Measurements from ENCODE around the gene ZNF26. TPM values are rescaled to one million over a fixed set of nuclear protein-coding genes. Genes with fewer than 3 reads are reported as not detected.

ZNF26 gene
- total and polyA plus RNA-seq, 4 experiments from 2014 or later = 13.7 to 28.2 (median 20.7) TPM

DNA sequence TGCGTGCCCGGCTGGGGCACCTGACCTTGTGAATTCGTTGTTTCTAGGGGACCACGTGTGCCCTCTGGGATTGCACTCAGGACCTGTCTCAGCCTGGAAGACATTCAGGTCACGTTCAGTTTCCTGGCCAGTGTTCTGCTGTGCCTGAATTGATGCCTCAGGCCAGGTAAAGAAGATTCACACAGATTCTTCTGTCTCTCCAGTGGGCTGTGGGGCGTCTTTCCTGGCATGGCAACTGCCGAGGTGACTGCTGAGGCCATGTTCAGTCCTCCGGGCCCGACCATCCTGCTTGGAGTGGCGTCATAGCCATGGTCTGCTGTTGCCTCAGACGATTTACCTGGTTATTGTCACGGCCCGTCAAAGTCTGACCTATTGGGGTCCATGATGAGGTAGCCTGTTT lies 43.6 kb upstream of the ZNF26 start:
- intact Hi-C loops (cut with micrococcal nuclease) = no loop called here
- no peaks in the 10 kb centered on the region for H3K27me3 ChIP-seq (ENCODE audit: insufficient read depth, low read length)

DNA sequence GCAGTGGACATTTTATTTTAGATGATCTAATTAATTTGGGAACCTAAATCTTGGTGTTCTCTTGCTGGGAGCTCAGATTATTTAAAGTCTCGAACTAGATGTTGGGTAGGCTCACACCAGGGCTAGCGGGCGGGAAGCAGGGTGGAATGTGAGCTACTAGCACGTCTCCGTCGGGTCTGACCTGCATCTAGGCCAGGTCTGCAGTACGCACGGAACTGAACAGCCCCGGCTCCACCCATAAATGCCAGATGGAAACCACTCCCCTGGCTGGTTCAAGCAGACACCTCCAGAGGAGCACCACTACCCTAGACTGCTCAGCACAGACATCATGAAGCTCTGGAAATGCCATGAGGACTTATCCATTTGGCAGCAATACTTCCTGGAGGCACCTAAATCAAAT lies 40.4 kb upstream of the ZNF26 start:
- intact Hi-C loops (cut with micrococcal nuclease) = no loop called here
- peaks cover 3 to 29% of the 10 kb centered on the region in 2 donors for H3K9me3 ChIP-seq (ENCODE audit: control insufficient read depth in 1 of 2, low read length in 2 of 2)
- no peaks in the 10 kb centered on the region for H3K27me3 ChIP-seq (ENCODE audit: insufficient read depth, low read length)
- no peaks in the 10 kb centered on the region for H3K4me1 ChIP-seq (ENCODE audit: insufficient read depth, low read length)
- peaks cover 0 to 68% (median 48%) of the 10 kb centered on the region in 8 donors for H3K9me3 Mint-ChIP-seq
- ChIA-PET POLR2A (ENCODE audit: partially characterized antibody) (no interaction called here), CTCF (ENCODE audit: partially characterized antibody) (no interaction called here)
- H3K4me3 Mint-ChIP-seq = no peak overlapping the region
- peaks cover 17% of the 10 kb centered on the region for H3K36me3 ChIP-seq (ENCODE audit: insufficient read depth, low read length)
- H3K27ac ChIP-seq (ENCODE audit: low read depth, low read length) = no peak overlapping the region
- H3K4me1 Mint-ChIP-seq = peaks cover 0 to 1% (median 0%) of the 10 kb centered on the region in 4 donors
- no peak overlapping the region for H3K27ac Mint-ChIP-seq
- H3K4me3 ChIP-seq (ENCODE audit: low read length in 2 of 2) = no peak overlapping the region
- no peaks in the 10 kb centered on the region for H3K27me3 Mint-ChIP-seq
- peaks cover 57 to 79% of the 10 kb centered on the region in 2 donors for H3K36me3 Mint-ChIP-seq
- DNase-seq = no peak

More for the DNA sequence above, 43.6 kb upstream of the ZNF26 start:
- Mint-ChIP-seq H3K4me3 (no peak overlapping the region), H3K36me3 (peaks cover 42 to 63% of the 10 kb centered on the region in 2 donors), H3K9me3 (peaks cover 0 to 65% (median 43%) of the 10 kb centered on the region in 8 donors), H3K27ac (no peak overlapping the region), H3K27me3 (no peaks in the 10 kb centered on the region), H3K4me1 (peaks cover 0 to 1% (median 0%) of the 10 kb centered on the region in 4 donors)
- POLR2A ChIA-PET (ENCODE audit: partially characterized antibody) = no interaction called here
- no peaks in the 10 kb centered on the region for H3K4me1 ChIP-seq (ENCODE audit: insufficient read depth, low read length)
- H3K4me3 ChIP-seq (ENCODE audit: low read length in 2 of 2) = no peak overlapping the region
- no peak for DNase-seq
- H3K36me3 ChIP-seq (ENCODE audit: insufficient read depth, low read length) = peaks cover 17% of the 10 kb centered on the region
- peaks cover 0 to 17% of the 10 kb centered on the region in 2 donors for H3K9me3 ChIP-seq (ENCODE audit: control insufficient read depth in 1 of 2, low read length in 2 of 2)
- no peak overlapping the region for H3K27ac ChIP-seq (ENCODE audit: low read depth, low read length)
- CTCF ChIA-PET (ENCODE audit: partially characterized antibody) = no interaction called here

DNA sequence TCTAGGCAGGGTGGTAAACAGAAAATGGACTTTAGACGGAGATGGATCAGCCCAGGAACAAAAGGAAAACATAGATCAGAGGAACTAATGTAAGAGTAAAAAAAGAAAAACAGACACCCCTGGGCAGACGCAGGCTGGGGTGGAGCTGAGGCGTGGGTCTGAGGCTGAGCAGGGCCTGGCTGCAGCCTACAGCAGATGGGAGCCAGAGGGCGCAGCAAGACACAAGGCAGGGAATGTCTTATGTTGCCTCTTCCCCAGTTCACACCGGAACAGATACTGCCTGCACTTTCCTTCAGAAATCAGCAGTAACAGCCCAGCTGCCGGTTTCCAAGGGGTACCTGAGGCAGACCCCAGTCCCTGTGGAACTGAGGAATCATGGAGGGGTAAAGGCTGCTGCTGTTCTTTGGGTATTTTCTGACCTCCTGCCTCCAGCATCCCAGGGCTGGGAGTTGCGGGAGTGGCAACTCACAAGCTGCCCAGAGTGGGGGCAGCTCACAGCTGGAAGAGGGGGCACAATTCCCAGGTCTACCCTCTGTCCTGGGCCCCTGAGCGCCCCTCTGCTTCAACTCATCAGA lies 39.8 kb upstream of the ZNF26 start:
- peaks cover 0 to 63% (median 42%) of the 10 kb centered on the region in 8 donors for H3K9me3 Mint-ChIP-seq
- no peaks in the 10 kb centered on the region for H3K27me3 ChIP-seq (ENCODE audit: insufficient read depth, low read length)
- peaks cover 3 to 28% of the 10 kb centered on the region in 2 donors for H3K9me3 ChIP-seq (ENCODE audit: control insufficient read depth in 1 of 2, low read length in 2 of 2)

DNA sequence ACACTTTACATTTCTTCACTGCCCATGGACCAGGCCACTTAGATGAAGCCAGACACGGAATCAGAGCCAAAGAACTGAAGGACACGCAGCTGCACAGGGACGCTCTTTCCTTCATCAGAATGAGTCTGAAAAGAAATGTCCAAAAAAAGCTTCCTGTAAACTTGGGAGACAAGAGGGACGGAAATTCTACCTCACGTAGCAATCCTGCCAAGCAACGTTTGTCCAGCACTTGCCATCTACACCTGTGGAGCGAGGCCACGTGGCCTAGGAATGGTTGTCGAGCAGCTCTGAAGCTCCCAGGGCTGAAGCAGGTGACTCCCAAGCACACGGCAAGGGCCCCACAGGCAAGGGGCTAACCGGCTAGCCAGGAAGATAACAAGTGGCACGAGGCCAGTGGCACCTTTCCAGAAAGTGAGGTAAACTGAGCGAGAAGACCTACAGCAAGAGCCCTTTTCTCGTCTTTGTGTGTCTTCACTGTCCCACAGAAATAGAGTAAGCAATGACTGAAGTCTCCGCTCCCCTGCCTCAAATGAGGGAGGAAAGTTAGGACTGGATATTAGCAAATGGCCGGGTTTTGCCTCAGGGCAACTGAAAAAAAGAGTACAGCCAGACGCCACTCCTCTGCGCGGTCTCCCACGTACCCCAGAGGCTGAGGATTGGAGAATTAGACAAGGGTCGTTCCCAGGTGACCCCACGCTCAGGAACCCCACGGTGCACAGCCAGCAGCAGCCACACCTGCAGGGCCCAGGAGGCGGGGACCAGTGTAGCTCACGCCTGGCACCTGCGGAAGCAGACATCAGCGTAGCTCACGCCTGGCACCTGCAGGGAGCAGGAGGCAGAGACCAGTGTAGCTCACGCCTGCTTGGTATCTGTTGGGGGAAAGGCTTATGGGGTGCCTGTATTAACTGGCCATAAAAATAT lies 37.8 kb upstream of the ZNF26 start:
- intact Hi-C loops (cut with micrococcal nuclease) = no loop called here
- DNase-seq = no peak
- peaks cover 0 to 6% (median 3%) of the 10 kb centered on the region in 4 donors for H3K4me1 Mint-ChIP-seq
- ChIA-PET POLR2A (ENCODE audit: partially characterized antibody) (no interaction called here), CTCF (ENCODE audit: partially characterized antibody) (no interaction called here)
- peaks cover 42 to 65% of the 10 kb centered on the region in 2 donors for H3K36me3 Mint-ChIP-seq
- H3K9me3 Mint-ChIP-seq = peaks cover 0 to 50% (median 32%) of the 10 kb centered on the region in 8 donors
- Histone ChIP-seq H3K4me3 (ENCODE audit: low read length in 2 of 2) (no peak overlapping the region), H3K36me3 (ENCODE audit: insufficient read depth, low read length) (peaks cover 14% of the 10 kb centered on the region), H3K4me1 (ENCODE audit: insufficient read depth, low read length) (no peaks in the 10 kb centered on the region), H3K9me3 (ENCODE audit: control insufficient read depth in 1 of 2, low read length in 2 of 2) (peaks cover 3 to 21% of the 10 kb centered on the region in 2 donors), H3K27ac (ENCODE audit: low read depth, low read length) (no peak overlapping the region), H3K27me3 (ENCODE audit: insufficient read depth, low read length) (no peaks in the 10 kb centered on the region)
- H3K27me3 Mint-ChIP-seq = no peaks in the 10 kb centered on the region
- H3K4me3 Mint-ChIP-seq = no peak overlapping the region
- H3K27ac Mint-ChIP-seq = no peak overlapping the region

More for the DNA sequence above, 39.8 kb upstream of the ZNF26 start:
- no peak for DNase-seq
- peaks cover 52 to 74% of the 10 kb centered on the region in 2 donors for H3K36me3 Mint-ChIP-seq
- CTCF ChIA-PET (ENCODE audit: partially characterized antibody) = no interaction called here
- no peak overlapping the region for H3K4me3 Mint-ChIP-seq
- intact Hi-C loops (cut with micrococcal nuclease) = no loop called here
- Histone ChIP-seq H3K27ac (ENCODE audit: low read depth, low read length) (no peak overlapping the region), H3K36me3 (ENCODE audit: insufficient read depth, low read length) (peaks cover 17% of the 10 kb centered on the region), H3K4me1 (ENCODE audit: insufficient read depth, low read length) (no peaks in the 10 kb centered on the region), H3K4me3 (ENCODE audit: low read length in 2 of 2) (no peak overlapping the region)
- H3K27me3 Mint-ChIP-seq = no peaks in the 10 kb centered on the region
- peaks cover 0 to 1% (median 0%) of the 10 kb centered on the region in 4 donors for H3K4me1 Mint-ChIP-seq
- H3K27ac Mint-ChIP-seq = no peak overlapping the region
- POLR2A ChIA-PET (ENCODE audit: partially characterized antibody) = no interaction called here

DNA sequence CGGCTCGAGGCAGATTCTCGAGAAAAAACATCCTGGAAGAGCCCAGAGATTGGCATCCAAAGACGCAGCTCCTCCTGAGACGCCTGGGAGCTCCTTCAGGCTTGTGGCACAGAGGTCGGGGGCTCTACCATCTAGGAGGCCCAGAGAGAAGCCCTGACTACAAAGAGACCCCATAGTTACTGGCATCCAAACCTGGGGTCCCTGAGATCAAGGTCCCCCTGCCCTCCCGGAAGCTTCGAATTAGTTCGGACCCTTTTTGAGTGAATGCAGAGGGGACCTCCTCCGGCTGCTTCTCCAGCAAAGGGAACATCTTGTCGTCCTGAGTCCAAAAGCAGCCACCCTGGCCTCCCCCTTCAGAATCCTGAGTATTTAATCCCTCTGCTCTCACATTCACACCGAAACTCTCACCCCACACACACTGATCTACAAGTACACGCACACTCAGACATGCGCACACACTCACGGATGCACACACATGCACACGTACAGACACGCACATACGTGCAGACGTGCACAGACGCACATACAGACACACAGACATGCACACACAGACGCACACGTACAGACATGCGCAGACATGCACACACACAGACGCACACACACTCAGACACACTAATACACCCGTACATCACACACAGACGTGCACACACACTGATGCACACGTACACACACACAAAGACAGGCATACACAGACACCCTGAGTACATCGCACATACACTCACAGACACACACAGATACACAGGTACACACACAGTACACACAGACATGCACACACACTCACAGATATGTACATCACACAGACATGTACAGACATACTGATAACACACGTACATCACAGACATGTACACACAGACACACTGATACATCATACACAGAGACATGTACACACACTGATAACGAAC lies 36.0 kb upstream of the ZNF26 start:
- peaks cover 36 to 48% of the 10 kb centered on the region in 2 donors for H3K36me3 Mint-ChIP-seq
- H3K36me3 ChIP-seq (ENCODE audit: insufficient read depth, low read length) = no peaks in the 10 kb centered on the region
- H3K4me1 ChIP-seq (ENCODE audit: insufficient read depth, low read length) = peaks cover 8% of the 10 kb centered on the region
- no peaks in the 10 kb centered on the region for H3K27me3 ChIP-seq (ENCODE audit: insufficient read depth, low read length)
- no peak overlapping the region for H3K4me3 Mint-ChIP-seq
- H3K9me3 Mint-ChIP-seq = peaks cover 0 to 37% (median 27%) of the 10 kb centered on the region in 8 donors
- H3K27ac Mint-ChIP-seq = no peak overlapping the region
- H3K4me1 Mint-ChIP-seq = peaks cover 11 to 21% (median 15%) of the 10 kb centered on the region in 4 donors
- no peak overlapping the region for H3K27ac ChIP-seq (ENCODE audit: low read depth, low read length)
- ChIA-PET POLR2A (ENCODE audit: partially characterized antibody) (no interaction called here), CTCF (ENCODE audit: partially characterized antibody) (no interaction called here)
- no peak for DNase-seq
- peaks cover 3 to 21% of the 10 kb centered on the region in 2 donors for H3K9me3 ChIP-seq (ENCODE audit: control insufficient read depth in 1 of 2, low read length in 2 of 2)
- no peak overlapping the region for H3K4me3 ChIP-seq (ENCODE audit: low read length in 2 of 2)
- H3K27me3 Mint-ChIP-seq = no peaks in the 10 kb centered on the region
- intact Hi-C loops (cut with micrococcal nuclease) = no loop called here

DNA sequence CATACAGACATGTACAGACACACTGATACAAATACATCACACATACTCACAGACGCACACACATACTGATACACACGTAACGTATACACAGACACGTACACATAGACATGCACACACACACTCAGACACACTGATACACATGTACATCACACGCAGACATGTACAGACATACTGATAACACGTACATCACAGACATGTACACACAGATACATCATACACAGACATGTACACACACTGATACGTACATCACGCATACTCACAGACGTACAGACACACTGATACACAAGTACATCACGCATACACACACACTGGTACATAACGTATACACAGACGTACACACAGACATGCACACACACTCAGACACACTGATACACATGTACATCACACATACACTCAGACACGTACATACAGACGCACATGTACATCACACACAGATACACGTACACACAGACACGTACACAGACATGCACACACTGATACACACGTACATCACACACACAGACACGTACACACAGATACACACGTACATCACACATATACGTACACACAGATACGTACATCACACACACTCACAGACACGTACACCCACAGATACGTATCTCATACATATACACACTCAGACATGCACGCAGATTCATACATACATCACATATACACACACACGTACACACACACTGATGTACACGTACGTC lies 35.2 kb upstream of the ZNF26 start:
- H3K9me3 Mint-ChIP-seq = peaks cover 0 to 31% (median 22%) of the 10 kb centered on the region in 8 donors
- H3K36me3 Mint-ChIP-seq = peaks cover 32 to 40% of the 10 kb centered on the region in 2 donors
- peaks cover 13% of the 10 kb centered on the region for H3K4me1 ChIP-seq (ENCODE audit: insufficient read depth, low read length)
- H3K27ac ChIP-seq (ENCODE audit: low read depth, low read length) = no peak overlapping the region
- CTCF ChIA-PET (ENCODE audit: partially characterized antibody) = no interaction called here
- no peak for DNase-seq
- H3K4me3 ChIP-seq (ENCODE audit: low read length in 2 of 2) = no peak overlapping the region
- peaks cover 3 to 18% of the 10 kb centered on the region in 2 donors for H3K9me3 ChIP-seq (ENCODE audit: control insufficient read depth in 1 of 2, low read length in 2 of 2)
- no peak overlapping the region for H3K27ac Mint-ChIP-seq
- no peaks in the 10 kb centered on the region for H3K27me3 ChIP-seq (ENCODE audit: insufficient read depth, low read length)
- POLR2A ChIA-PET (ENCODE audit: partially characterized antibody) = no interaction called here
- H3K4me1 Mint-ChIP-seq = peaks cover 14 to 26% (median 18%) of the 10 kb centered on the region in 4 donors
- no peaks in the 10 kb centered on the region for H3K27me3 Mint-ChIP-seq
- no peak overlapping the region for H3K4me3 Mint-ChIP-seq
- intact Hi-C loops (cut with micrococcal nuclease) = no loop called here
- no peaks in the 10 kb centered on the region for H3K36me3 ChIP-seq (ENCODE audit: insufficient read depth, low read length)

Data from CD4-positive, alpha-beta memory T cell (primary cell).